NCI-H1436 treated with DMSO at 0.1 percent for 48 hours (cell line): ENCODE measurements around the gene MYO15B.

Source experiments
- DNase-seq: peaks from one replicate; lab custom pipeline; 2025; lab: John Stamatoyannopoulos, UW

The MYO15B gene

GRCh38 chr17:75558666-75559530, 28.7 kb upstream of the MYO15B start:
- no peak for DNase-seq

GRCh38 chr17:75559958-75560533, 27.6 kb upstream of the MYO15B start:
- DNase-seq = no peak

GRCh38 chr17:75561927-75562603, 25.5 kb upstream of the MYO15B start:
- no peak for DNase-seq

- no peak for DNase-seq
Measured at GRCh38 chr17:75563063-75563758, 24.4 kb upstream of the MYO15B start.

- no peak for DNase-seq
Measured at GRCh38 chr17:75564195-75564594, 23.4 kb upstream of the MYO15B start.

- no peak for DNase-seq
Measured at GRCh38 chr17:75565066-75565465, 22.5 kb upstream of the MYO15B start.

GRCh38 chr17:75565618-75566017, 22.0 kb upstream of the MYO15B start:
- DNase-seq = no peak

- no peak for DNase-seq
Measured at GRCh38 chr17:75566416-75566815, 21.2 kb upstream of the MYO15B start.

GRCh38 chr17:75566834-75567233, 20.8 kb upstream of the MYO15B start:
- DNase-seq = no peak

- DNase-seq = no peak
Measured at GRCh38 chr17:75568412-75569255, 19.0 kb upstream of the MYO15B start.

- DNase-seq = no peak
Measured at GRCh38 chr17:75570034-75570676, 17.4 kb upstream of the MYO15B start.

- no peak for DNase-seq
Measured at GRCh38 chr17:75570772-75571171, 16.8 kb upstream of the MYO15B start.

GRCh38 chr17:75571197-75571884, 16.3 kb upstream of the MYO15B start:
- no peak for DNase-seq

- DNase-seq = no peak
Measured at GRCh38 chr17:75571885-75572215, 15.8 kb upstream of the MYO15B start.

GRCh38 chr17:75572713-75573539, 14.7 kb upstream of the MYO15B start:
- DNase-seq = no peak

GRCh38 chr17:75573540-75573957, 14.1 kb upstream of the MYO15B start:
- no peak for DNase-seq

- DNase-seq = no peak
Measured at GRCh38 chr17:75573994-75574393, 13.6 kb upstream of the MYO15B start.

- DNase-seq = no peak
Measured at GRCh38 chr17:75574404-75575036, 13.1 kb upstream of the MYO15B start.

GRCh38 chr17:75575197-75575596, 12.4 kb upstream of the MYO15B start:
- no peak for DNase-seq
